Activated T-cell treated with anti-CD3 and anti-CD28 coated beads for 4 hours (primary cell): ENCODE results near the gene GHRL.

ENCODE experiments used
- DNase-seq: peaks from one replicate; pipeline ENCODE4 v3.0.0-alpha.2; 2020

The GHRL gene

DNA sequence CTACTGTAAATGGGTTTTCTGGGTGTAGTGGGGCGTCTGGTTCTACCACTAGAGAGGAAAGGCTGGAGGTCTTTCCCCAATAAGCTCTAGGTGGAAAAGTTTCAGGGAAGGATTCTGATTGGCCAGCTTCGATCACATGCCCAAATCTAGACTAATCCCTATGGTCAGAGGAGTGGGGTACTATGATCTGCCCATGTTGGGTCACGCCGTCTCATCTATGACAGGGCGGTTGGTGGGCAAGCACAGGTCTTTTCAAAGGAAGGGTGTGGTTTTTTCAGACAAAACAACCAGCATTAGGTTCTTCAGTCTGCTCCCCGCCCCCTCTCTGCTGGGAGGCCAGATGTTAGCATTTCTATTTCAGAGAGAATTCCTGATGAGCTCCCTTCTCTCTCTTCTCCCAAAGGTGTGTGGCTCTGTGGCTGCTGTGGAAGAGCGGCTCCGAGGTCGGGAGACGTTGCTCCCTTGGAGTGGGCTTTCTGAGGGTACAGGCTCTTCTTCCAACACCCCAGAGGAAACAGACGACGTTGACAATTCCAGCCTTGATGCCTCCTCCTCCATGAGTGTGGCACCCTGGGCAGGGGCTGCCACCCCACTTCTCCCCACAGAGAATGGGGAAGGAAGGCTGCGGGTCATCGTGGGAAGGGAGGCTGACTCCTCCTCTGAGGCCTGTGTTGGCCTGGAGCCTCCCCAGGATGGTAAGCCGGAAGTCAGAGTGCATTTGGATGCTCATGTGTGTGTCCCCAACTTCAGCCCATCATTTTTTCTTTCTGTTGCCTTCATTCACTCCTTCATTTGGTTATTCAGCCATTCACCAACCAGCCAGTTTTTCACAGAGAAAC is 54.2 kb downstream of the GHRL start:
- DNase-seq, result no peak
